Stimulated activated naive CD8-positive, alpha-beta T cell treated with anti-CD3 and anti-CD28 coated beads, Interleukin-15, Interleukin-2, amounts not matched to agents 100 U/mL and 50 U/mL, for 24 hours (primary cell): Measurements from ENCODE around the gene APBA2.
A peak's percentile ranks its signal among the peaks of the same experiment; 100 is the strongest.

ENCODE experiments used
- ATAC-seq: fragments of 150-1000 bp; cut with Tn5 transposase; one replicate; pipeline ENCODE4 v1.10.0; 2021
- DNase-seq: peaks from one replicate; pipeline ENCODE4 v3.0.0; 2021

APBA2 gene

GRCh38 chr15:29103824-29104565 is 218.2 kb downstream of the APBA2 start:
- peak; percentile 60 for ATAC-seq
- peak; percentile 76 for DNase-seq

- DNase-seq (no peak), ATAC-seq (no peak)
Measured at GRCh38 chr15:29104566-29104880, 218.7 kb downstream of the APBA2 start.

GRCh38 chr15:29105151-29105854 is 219.5 kb downstream of the APBA2 start:
- DNase-seq (no peak), ATAC-seq (no peak)

- no peak for ATAC-seq
Measured at GRCh38 chr15:29106116-29106515, 220.3 kb downstream of the APBA2 start.

GRCh38 chr15:29106551-29107290 is 220.9 kb downstream of the APBA2 start:
- no peak for ATAC-seq

More at GRCh38 chr15:29106116-29106515, 220.3 kb downstream of the APBA2 start:
- DNase-seq, result no peak

GRCh38 chr15:29107291-29107890 is 221.6 kb downstream of the APBA2 start:
- no peak for DNase-seq

More at GRCh38 chr15:29106551-29107290, 220.9 kb downstream of the APBA2 start:
- no peak for DNase-seq

GRCh38 chr15:29107971-29108645 is 222.3 kb downstream of the APBA2 start:
- ATAC-seq (no peak), DNase-seq (no peak)

More at GRCh38 chr15:29107291-29107890, 221.6 kb downstream of the APBA2 start:
- ATAC-seq, result no peak

- ATAC-seq (no peak), DNase-seq (no peak)
Measured at GRCh38 chr15:29109762-29110161, 224.0 kb downstream of the APBA2 start.

GRCh38 chr15:29110176-29110575 is 224.4 kb downstream of the APBA2 start:
- ATAC-seq, result no peak
- DNase-seq, result no peak

GRCh38 chr15:29110733-29111132 is 225.0 kb downstream of the APBA2 start:
- ATAC-seq (no peak), DNase-seq (no peak)

GRCh38 chr15:29111705-29112281 is 226.0 kb downstream of the APBA2 start:
- no peak for DNase-seq
- no peak for ATAC-seq

- peak; percentile 12 for ATAC-seq
- DNase-seq, result no peak
Measured at GRCh38 chr15:29113336-29114220, 227.8 kb downstream of the APBA2 start.

GRCh38 chr15:29114221-29115092 is 228.7 kb downstream of the APBA2 start:
- no peak for DNase-seq
- ATAC-seq, result no peak

GRCh38 chr15:29115093-29115991 is 229.6 kb downstream of the APBA2 start:
- DNase-seq, result peak; percentile 30
- ATAC-seq, result no peak

- ATAC-seq, result no peak
- no peak for DNase-seq
Measured at GRCh38 chr15:29116970-29117700, 231.4 kb downstream of the APBA2 start.

- ATAC-seq, result no peak
- no peak for DNase-seq
Measured at GRCh38 chr15:29117778-29118177, 232.0 kb downstream of the APBA2 start.

- ATAC-seq (no peak), DNase-seq (no peak)
Measured at GRCh38 chr15:29119847-29120246, 234.1 kb downstream of the APBA2 start.
